Spleen (tissue), 11 donors: ENCODE results near the gene ADAP1. TPM values are rescaled to one million over a fixed set of nuclear protein-coding genes. Genes with fewer than 3 reads are reported as not detected.

Experiments
- DNase-seq: peaks from one replicate; pipeline ENCODE4 v3.0.0-alpha.2; 2020
- H3K27ac ChIP-seq, 8 donors: fragments of 200-600 bp; sonication (generic) in 7 of 8; 1 replicate in 4 of 8; 2 replicates in 4 of 8; pipeline versions ENCODE4 v1.5.0 to v1.8.0; 2016 to 2021; ENCODE audit warnings: inconsistent platforms in 4 of 8, mild to moderate bottlenecking in 4 of 8, moderate library complexity in 1 of 8
- H3K27me3 ChIP-seq, 7 donors: fragments of 200-600 bp; sonication (generic) in 6 of 7; replicated peaks in 1 of 7; 1 replicate in 4 of 7; 2 replicates in 3 of 7; pipeline versions ENCODE4 v1.5.0 to v1.8.0; 2016 to 2021; ENCODE audit warnings: inconsistent platforms in 3 of 7, mild to moderate bottlenecking in 1 of 7
- H3K36me3 ChIP-seq, 6 donors: fragments of 200-600 bp; sonication (generic) in 5 of 6; 1 replicate in 4 of 6; 2 replicates in 2 of 6; pipeline versions ENCODE4 v1.5.0 to v1.8.0; 2016 to 2021; ENCODE audit warnings: inconsistent platforms in 2 of 6
- H3K4me1 ChIP-seq, 6 donors: fragments of 200-600 bp; sonication (generic) in 5 of 6; 1 replicate in 3 of 6; 2 replicates in 3 of 6; pipeline versions ENCODE4 v1.5.0 to v1.8.0; 2016 to 2021; ENCODE audit warnings: inconsistent platforms in 3 of 6
- H3K4me3 ChIP-seq, 8 donors: fragments of 200-600 bp; sonication (generic) in 7 of 8; 1 replicate in 4 of 8; 2 replicates in 4 of 8; pipeline versions ENCODE4 v1.5.0 to v1.8.0; 2016 to 2021; ENCODE audit warnings: inconsistent platforms in 4 of 8, mild to moderate bottlenecking in 4 of 8, moderate library complexity in 2 of 8
- H3K9me3 ChIP-seq, 8 donors: fragments of 200-600 bp; sonication (generic) in 7 of 8; 1 replicate in 4 of 8; 2 replicates in 4 of 8; pipeline versions ENCODE4 v1.5.0 to v1.8.0; 2016 to 2021; ENCODE audit warnings: inconsistent platforms in 4 of 8
- CTCF ChIP-seq, 11 experiments: fragments of 200-600 bp in 7 of 11; fragments of 450-650 bp in 4 of 11; sonication (generic) in 4 of 11; IDR thresholded peaks in 8 of 11; conservative IDR thresholded peaks in 3 of 11; 1 replicate in 7 of 11; 2 replicates in 4 of 11; pipeline versions ENCODE4 v1.4.0 to v1.8.0; 2016 to 2021; ENCODE audit warnings: antibody characterized with exemption in 11 of 11, inconsistent platforms in 4 of 11, mild to moderate bottlenecking in 1 of 11
- POLR2A ChIP-seq, 3 donors: fragments of 450-650 bp; IDR thresholded peaks; one replicate each; pipeline ENCODE4 v1.5.1; 2017; ENCODE audit warnings: antibody characterized with exemption in 3 of 3, mild to moderate bottlenecking in 1 of 3
- POLR2AphosphoS5 ChIP-seq, 3 donors: sonication (generic); formaldehyde crosslinking; IDR thresholded peaks; one replicate each; pipeline ENCODE4 v1.5.1; 2017; ENCODE audit warnings: antibody characterized with exemption in 3 of 3
- WGBS, 5 donors: extraction: QIAGEN DNeasy Blood & Tissue Kit in 3 of 5; methylation state at CpG; one replicate each; pipeline versions ENCODE4 v1.1.5 to v1.1.7; 2013 to 2018; 5-methylcytosine and 5-hydroxymethylcytosine counted together
- intact Hi-C: fragments of 100-400 bp; cut with DNase I; formaldehyde crosslinking; loops from one replicate; pipeline ENCODE4 v1.15.0; 2023; ENCODE audit warnings: low total_unique reads
- polyA plus RNA-seq, 3 donors: library from polyadenylated mRNA; stranded (reverse); fragments of 200-250 nt; gene quantifications; one replicate each; pipeline ENCODE4 v1.2.1, GENCODE V29; 2013
- total RNA-seq, 7 donors: library from RNA; depleted of rRNA in 3 of 7; stranded (reverse); fragments of >200 nt in 3 of 7; fragmentation: NEBNext Ultra II Directional in 4 of 7; extraction: Animal tissue kit (Norgen Biotek cat#: 25700) in 4 of 7; gene quantifications; one replicate each; pipeline versions ENCODE4 v1.1.0 to v1.2.1, GENCODE V29; 2016 to 2021
- donor health status: healthy with polysubstance abuse.
- donor health status: DM: no; HTN: no; CAD: no; lungs with moderate emphysema.
- donor health status: DM: no; HTN: no; CAD: no.
- donor health status: Bipolar disorder and iron deficiency.
- donor health status: healthy.
- donor health status: DM: no; HTN: no; CAD: no.
- donor health status: DM: yes; HTN: yes; CAD: no.

Gene ADAP1
- total and polyA plus RNA-seq, 10 donors: 8.7 to 38.6 (median 22.7) TPM

- peaks cover 0 to 32% (median 0%) of the 10 kb centered on the region in 6 donors for H3K36me3 ChIP-seq
- 58 to 80% (median 69%) methylated on average over 27 to 49 of the region's 49 CpGs for WGBS, 5 donors
- H3K4me1 ChIP-seq: peaks cover 21 to 58% (median 29%) of the 10 kb centered on the region in 6 donors
- no peak overlapping the region for H3K4me3 ChIP-seq
- no peaks in the 10 kb centered on the region for H3K9me3 ChIP-seq
- intact Hi-C loops: loop anchor here (10.0 kb wide), 1 partner anchor 47 kb away; the partner anchor contains the start of gene ADAP1
- H3K27ac ChIP-seq: peak overlapping the region in 1 of 8 donors; percentile 55
- DNase-seq: no peak
- TF ChIP-seq CTCF (IDR thresholded peaks at IDR 0.05 in 8 of 11, conservative IDR thresholded peaks at IDR 0.05 in 3 of 11) (no peak), POLR2A (IDR thresholded peaks at IDR 0.05) (no peak), POLR2AphosphoS5 (IDR thresholded peaks at IDR 0.05) (peak in 2 of 3 donors; percentile 23 to 51)
- H3K27me3 ChIP-seq: peaks cover 0 to 12% (median 0%) of the 10 kb centered on the region in 7 donors
Observed at GRCh38 chr7:907158-907980, 47.1 kb downstream of the ADAP1 start.

- H3K4me1 ChIP-seq: peaks cover 21 to 54% (median 30%) of the 10 kb centered on the region in 6 donors
- TF ChIP-seq POLR2A (IDR thresholded peaks at IDR 0.05): no peak
- no peak for TF ChIP-seq POLR2AphosphoS5 (IDR thresholded peaks at IDR 0.05)
- TF ChIP-seq CTCF (IDR thresholded peaks at IDR 0.05 in 8 of 11, conservative IDR thresholded peaks at IDR 0.05 in 3 of 11): no peak
- peaks cover 0 to 12% (median 0%) of the 10 kb centered on the region in 7 donors for H3K27me3 ChIP-seq
- no peak for DNase-seq
- peak overlapping the region in 1 of 8 donors; percentile 55 for H3K27ac ChIP-seq
- peaks cover 0 to 32% (median 0%) of the 10 kb centered on the region in 6 donors for H3K36me3 ChIP-seq
- 63 to 84% (median 73%) methylated on average over 8 to 10 of the region's 10 CpGs for WGBS, 5 donors
- intact Hi-C loops: loop anchor here (10.0 kb wide), 1 partner anchor 48 kb away; the partner anchor contains the start of gene ADAP1
- no peaks in the 10 kb centered on the region for H3K9me3 ChIP-seq
- H3K4me3 ChIP-seq: no peak overlapping the region
Observed at GRCh38 chr7:906776-907157, 47.7 kb downstream of the ADAP1 start.

- Histone ChIP-seq H3K9me3 (no peaks in the 10 kb centered on the region), H3K27me3 (peaks cover 0 to 17% (median 0%) of the 10 kb centered on the region in 7 donors), H3K4me3 (no peak overlapping the region), H3K27ac (peak overlapping the region in 5 of 8 donors; percentile 1 to 44 (median 31)), H3K4me1 (peaks cover 11 to 51% (median 25%) of the 10 kb centered on the region in 6 donors), H3K36me3 (peaks cover 0 to 42% (median 0%) of the 10 kb centered on the region in 6 donors)
- TF ChIP-seq POLR2AphosphoS5 (IDR thresholded peaks at IDR 0.05) (peak in 1 of 3 donors; percentile 64), CTCF (IDR thresholded peaks at IDR 0.05 in 8 of 11, conservative IDR thresholded peaks at IDR 0.05 in 3 of 11) (no peak), POLR2A (IDR thresholded peaks at IDR 0.05) (no peak)
- no peak for DNase-seq
- intact Hi-C loops: loop anchor here (10.0 kb wide), 1 partner anchor 50 kb away; the partner anchor contains the start of gene ADAP1
- WGBS, 5 donors: 68 to 82% (median 77%) methylated on average over 20 of the region's 20 CpGs
Observed at GRCh38 chr7:904847-905246, 49.6 kb downstream of the ADAP1 start.
